ENCODE data around the gene KCNC3. TPM values are rescaled to one million over a fixed set of nuclear protein-coding genes. Genes with fewer than 3 reads are reported as not detected.

The KCNC3 gene
- total and polyA plus RNA-seq, 9 donors = 0.19 to 10.2 (median 0.72) TPM

GRCh38 chr19:50361290-50362029, 32.3 kb upstream of the KCNC3 start:
- H3K9me3 ChIP-seq = no peaks in the 10 kb centered on the region
- WGBS, 3 donors = 82 to 89% (median 87%) methylated on average over 7 of the region's 7 CpGs
- no peak overlapping the region for H3K4me3 ChIP-seq
- DNase-seq = no peak
- no peaks in the 10 kb centered on the region for H3K27me3 ChIP-seq
- no peak overlapping the region for H3K27ac ChIP-seq
- H3K4me1 ChIP-seq (ENCODE audit: insufficient read depth) = peaks cover 2% of the 10 kb centered on the region
- intact Hi-C loops (cut with DNase I) = loop anchor here (5.0 to 10.0 kb wide), 5 partner anchors 53 to 421 kb away; partner anchors contain the start of genes CLEC11A (in 1 of the 4) and SPIB (in 1 of the 4)
- no peaks in the 10 kb centered on the region for H3K36me3 ChIP-seq
- no peak for TF ChIP-seq POLR2A (IDR thresholded peaks at IDR 0.05)
- TF ChIP-seq CTCF (IDR thresholded peaks at IDR 0.05) = no peak
- TF ChIP-seq EP300 (IDR thresholded peaks at IDR 0.05) = no peak

- intact Hi-C loops (cut with DNase I) = loop anchor here in 2 of 4 donors (5.0 kb wide), 2 partner anchors 58 to 423 kb away; partner anchors contain the start of gene SPIB (in 1 of the 2)
- TF ChIP-seq EP300 (IDR thresholded peaks at IDR 0.05) = no peak
- TF ChIP-seq POLR2A (IDR thresholded peaks at IDR 0.05) = no peak
- WGBS, 3 donors = 94 to 95% (median 94%) methylated on average over 11 of the region's 11 CpGs
Measured at GRCh38 chr19:50359328-50359818, 30.2 kb upstream of the KCNC3 start.

GRCh38 chr19:50358483-50359327, 29.5 kb upstream of the KCNC3 start:
- H3K9me3 ChIP-seq = no peaks in the 10 kb centered on the region
- H3K36me3 ChIP-seq = no peaks in the 10 kb centered on the region
- intact Hi-C loops (cut with DNase I) = loop anchor here in 2 of 4 donors (5.0 kb wide), 2 partner anchors 59 to 424 kb away; partner anchors contain the start of gene SPIB (in 1 of the 2)
- 28 to 36% (median 33%) methylated on average over 54 of the region's 54 CpGs for WGBS, 3 donors
- peaks cover 2% of the 10 kb centered on the region for H3K4me1 ChIP-seq (ENCODE audit: insufficient read depth)
- DNase-seq = peak; percentile 74 to 89 (median 83)
- H3K27ac ChIP-seq = peak overlapping the region; percentile 63 to 74
- H3K4me3 ChIP-seq = peak overlapping the region; percentile 46
- TF ChIP-seq EP300 (IDR thresholded peaks at IDR 0.05) (no peak), CTCF (IDR thresholded peaks at IDR 0.05) (no peak), POLR2A (IDR thresholded peaks at IDR 0.05) (peak; percentile 47)
- no peaks in the 10 kb centered on the region for H3K27me3 ChIP-seq

More at GRCh38 chr19:50359328-50359818, 30.2 kb upstream of the KCNC3 start:
- no peaks in the 10 kb centered on the region for H3K27me3 ChIP-seq
- no peak overlapping the region for H3K27ac ChIP-seq
- no peaks in the 10 kb centered on the region for H3K36me3 ChIP-seq
- peaks cover 2% of the 10 kb centered on the region for H3K4me1 ChIP-seq (ENCODE audit: insufficient read depth)
- no peak overlapping the region for H3K4me3 ChIP-seq
- H3K9me3 ChIP-seq = no peaks in the 10 kb centered on the region
- DNase-seq = no peak

- 7 to 12% (median 11%) methylated on average over 54 of the region's 54 CpGs for WGBS, 3 donors
- peak overlapping the region; percentile 46 for H3K4me3 ChIP-seq
- intact Hi-C loops (cut with DNase I) = loop anchor here in 2 of 4 donors (5.0 kb wide), 2 partner anchors 60 to 425 kb away; partner anchors contain the start of gene SPIB (in 1 of the 2)
- H3K27ac ChIP-seq = peak overlapping the region; percentile 63 to 74
- no peaks in the 10 kb centered on the region for H3K36me3 ChIP-seq
- no peak for TF ChIP-seq EP300 (IDR thresholded peaks at IDR 0.05)
- no peak for TF ChIP-seq POLR2A (IDR thresholded peaks at IDR 0.05)
- peak; percentile 83 to 90 (median 88) for TF ChIP-seq CTCF (IDR thresholded peaks at IDR 0.05)
- no peaks in the 10 kb centered on the region for H3K27me3 ChIP-seq
- peaks cover 2% of the 10 kb centered on the region for H3K4me1 ChIP-seq (ENCODE audit: insufficient read depth)
- H3K9me3 ChIP-seq = no peaks in the 10 kb centered on the region
- DNase-seq = peak; percentile 69 to 88 (median 85)
Measured at GRCh38 chr19:50357178-50358100, 28.3 kb upstream of the KCNC3 start.
